DOHH2 (cell line): Measurements from ENCODE around the gene GPR171.

Source experiments
- EZH2phosphoT487 ChIP-seq: fragments of 200-600 bp; sonication (generic); IDR thresholded peaks from 2 replicates; pipeline ENCODE4 v1.6.1; 2017; ENCODE audit warnings: borderline replicate concordance, mild to moderate bottlenecking, antibody characterized with exemption, low read length, moderate library complexity, mixed read lengths
- TF ChIP-seq, protein P1 (sequence below): fragments of 200-600 bp; sonication (generic); IDR thresholded peaks from one replicate; pipeline ENCODE4 v1.5.1; 2014; ENCODE audit warnings: antibody characterized with exemption, mild to moderate bottlenecking, low read depth, low read length; ENCODE audit not compliant: poor library complexity, severe bottlenecking

DNA sequence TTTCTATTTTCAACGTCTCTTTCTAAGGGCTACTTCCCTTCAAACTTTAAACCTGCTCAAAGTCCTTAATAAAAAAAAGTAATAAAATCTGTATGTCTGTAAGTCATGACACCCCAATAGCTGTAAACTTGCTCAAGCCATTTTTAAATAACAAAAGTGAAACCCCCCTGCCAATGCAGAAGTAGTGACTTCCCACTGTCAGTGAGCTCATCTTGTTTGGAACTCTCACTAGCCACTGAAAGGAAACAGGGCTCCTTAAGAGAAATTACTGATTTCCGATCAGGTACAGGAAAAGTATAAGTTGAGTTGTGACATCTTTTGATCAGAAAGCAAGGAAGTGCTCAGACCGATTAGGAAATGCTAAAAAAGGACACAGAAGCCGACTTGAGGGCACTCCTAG is 27.6 kb upstream of the GPR171 start:
- TF ChIP-seq, protein P1, sequence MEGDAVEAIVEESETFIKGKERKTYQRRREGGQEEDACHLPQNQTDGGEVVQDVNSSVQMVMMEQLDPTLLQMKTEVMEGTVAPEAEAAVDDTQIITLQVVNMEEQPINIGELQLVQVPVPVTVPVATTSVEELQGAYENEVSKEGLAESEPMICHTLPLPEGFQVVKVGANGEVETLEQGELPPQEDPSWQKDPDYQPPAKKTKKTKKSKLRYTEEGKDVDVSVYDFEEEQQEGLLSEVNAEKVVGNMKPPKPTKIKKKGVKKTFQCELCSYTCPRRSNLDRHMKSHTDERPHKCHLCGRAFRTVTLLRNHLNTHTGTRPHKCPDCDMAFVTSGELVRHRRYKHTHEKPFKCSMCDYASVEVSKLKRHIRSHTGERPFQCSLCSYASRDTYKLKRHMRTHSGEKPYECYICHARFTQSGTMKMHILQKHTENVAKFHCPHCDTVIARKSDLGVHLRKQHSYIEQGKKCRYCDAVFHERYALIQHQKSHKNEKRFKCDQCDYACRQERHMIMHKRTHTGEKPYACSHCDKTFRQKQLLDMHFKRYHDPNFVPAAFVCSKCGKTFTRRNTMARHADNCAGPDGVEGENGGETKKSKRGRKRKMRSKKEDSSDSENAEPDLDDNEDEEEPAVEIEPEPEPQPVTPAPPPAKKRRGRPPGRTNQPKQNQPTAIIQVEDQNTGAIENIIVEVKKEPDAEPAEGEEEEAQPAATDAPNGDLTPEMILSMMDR, result no peak
- no peak for TF ChIP-seq EZH2phosphoT487
